DMS153 (cell line): ENCODE data around the gene TPD52L2.
"Not testable (repeated sequence)": the region's sequence is repeated elsewhere in the genome, so short reads cannot be mapped to it uniquely, and the experiment has no call there.

Experiments
- DNase-seq: peaks from one replicate; lab custom pipeline; 2025; lab: John Stamatoyannopoulos, UW

Gene TPD52L2

DNA sequence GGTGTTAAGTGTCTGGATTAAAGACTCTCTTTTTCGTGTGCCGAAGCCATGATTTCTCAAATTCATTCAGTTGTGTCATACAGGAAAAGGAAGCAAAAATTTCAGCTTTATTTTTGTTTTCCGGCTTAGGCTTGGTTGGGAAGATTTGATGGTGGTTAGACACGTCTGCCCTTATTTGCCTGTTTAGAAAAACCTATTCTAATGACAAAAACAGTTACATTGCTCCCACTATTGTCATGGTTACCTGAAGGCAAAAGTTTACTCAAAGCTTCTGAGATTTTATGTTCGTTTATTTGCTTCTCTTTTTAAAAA is 30.8 kb downstream of the TPD52L2 start:
- no peak for DNase-seq

DNA sequence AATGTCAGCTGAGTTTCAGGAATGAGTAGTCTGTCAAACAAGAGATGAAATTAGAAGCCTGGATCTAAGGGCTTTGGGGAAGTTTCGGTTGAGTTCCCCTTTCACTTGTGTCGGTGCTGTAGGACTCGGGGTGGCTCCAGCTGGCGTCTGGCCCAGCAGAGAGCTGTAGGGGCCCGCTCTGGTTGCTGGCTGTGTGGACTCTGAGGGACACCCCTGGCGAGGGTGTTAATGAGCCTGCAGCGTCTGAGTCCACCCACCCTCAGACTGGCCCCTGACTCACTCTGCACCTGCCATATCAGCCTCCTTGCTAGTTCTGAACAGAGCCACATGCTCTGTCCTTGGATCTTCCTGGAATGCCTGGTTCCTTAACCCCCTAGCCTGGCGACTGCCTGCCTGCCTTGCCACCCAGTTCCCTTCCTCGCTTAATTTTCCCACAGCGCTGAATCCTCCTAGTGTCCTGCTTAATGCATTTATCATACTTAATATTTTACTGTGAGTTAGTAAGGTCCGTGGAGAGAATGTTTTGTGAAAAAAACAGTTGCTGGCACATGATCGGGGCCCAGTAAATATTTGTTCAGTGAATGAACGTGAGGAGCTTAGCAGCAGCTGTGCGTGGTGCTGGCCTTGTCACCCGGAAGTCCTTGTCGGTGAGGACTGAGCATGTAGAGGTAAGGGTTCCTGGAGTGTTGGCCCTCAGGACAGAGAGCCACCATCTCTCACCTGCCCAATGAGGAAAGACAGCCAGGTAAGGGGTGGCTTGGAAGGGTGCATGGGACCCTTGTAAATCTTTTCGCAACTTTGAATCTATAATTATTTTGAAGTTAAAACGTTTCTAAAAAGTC is 31.4 kb downstream of the TPD52L2 start:
- peak; percentile 72 for DNase-seq

- no peak for DNase-seq
These were observed 33.0 kb downstream of the TPD52L2 start for GRCh38 chr20:63897978-63898561.

DNA sequence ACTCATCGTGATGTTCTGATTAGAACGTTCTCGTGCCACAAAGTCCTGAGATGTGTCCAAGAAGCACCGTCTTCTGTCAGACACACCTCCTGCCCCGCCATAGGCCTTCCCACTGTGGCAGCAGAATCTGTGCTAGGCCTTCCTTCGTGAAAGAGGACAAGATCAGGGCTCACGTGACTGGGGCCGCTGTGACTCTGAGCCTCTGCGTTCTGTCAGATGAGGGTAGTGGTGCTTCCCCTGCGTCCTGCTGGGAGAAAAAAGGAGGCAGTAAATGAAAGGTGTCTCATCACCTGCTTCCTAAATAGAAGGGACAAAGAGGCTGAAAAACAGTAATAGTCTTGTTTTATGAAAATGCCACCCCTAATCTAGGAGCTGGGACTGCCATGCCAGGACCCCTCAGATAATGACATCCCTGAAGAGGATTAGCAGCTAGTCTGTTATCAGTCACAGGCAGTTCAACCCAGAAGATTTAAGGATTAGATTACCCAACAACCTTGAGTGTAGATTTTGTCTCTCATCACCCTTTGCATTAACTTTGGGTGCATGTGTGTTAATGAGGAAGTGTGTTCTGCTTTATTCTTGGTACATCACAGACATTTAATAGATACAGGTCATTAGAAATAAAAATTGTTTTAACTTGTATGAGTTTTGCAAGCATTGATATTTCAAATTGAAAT is 34.0 kb downstream of the TPD52L2 start:
- DNase-seq: no peak

- no peak for DNase-seq
These were observed 35.3 kb downstream of the TPD52L2 start for GRCh38 chr20:63900413-63900812.

GRCh38 chr20:63903796-63904561 is 38.9 kb downstream of the TPD52L2 start:
- DNase-seq: no peak

DNA sequence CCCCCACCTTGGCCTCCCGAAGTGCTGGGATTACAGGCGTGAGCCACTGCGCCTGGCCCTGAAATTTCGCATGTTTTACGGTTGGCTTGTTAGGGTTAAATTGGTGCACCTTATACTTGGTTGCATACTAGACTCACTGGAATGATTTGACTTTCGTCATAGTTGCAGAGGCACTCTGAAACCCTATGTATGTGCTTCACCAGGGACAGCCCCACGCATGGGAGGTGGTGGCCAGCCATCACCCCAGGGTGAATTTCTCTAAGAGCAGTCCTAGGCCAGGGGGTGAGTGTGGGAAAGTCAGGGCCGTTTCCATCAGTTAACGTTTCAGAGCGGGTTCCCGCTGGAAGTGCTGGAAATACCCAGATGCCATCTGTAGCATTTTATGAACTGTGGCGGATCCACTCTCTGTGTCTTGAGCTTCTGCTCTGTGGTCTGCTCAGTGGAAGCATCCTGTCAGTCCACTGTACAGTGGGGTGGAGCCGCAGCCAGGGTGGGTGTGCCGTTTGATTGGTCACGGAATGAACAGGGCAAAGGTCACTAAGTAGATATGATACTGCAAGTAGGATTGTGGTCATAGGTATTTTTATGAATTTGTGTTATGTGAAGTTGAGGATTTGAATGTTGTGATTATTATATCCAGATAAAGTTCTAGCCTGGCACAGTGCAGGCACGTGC is 43.1 kb downstream of the TPD52L2 start:
- DNase-seq: no peak

- no peak for DNase-seq
These were observed 46.1 kb downstream of the TPD52L2 start for GRCh38 chr20:63911176-63911575.

GRCh38 chr20:63913768-63914167 is 48.7 kb downstream of the TPD52L2 start:
- no peak for DNase-seq

DNA sequence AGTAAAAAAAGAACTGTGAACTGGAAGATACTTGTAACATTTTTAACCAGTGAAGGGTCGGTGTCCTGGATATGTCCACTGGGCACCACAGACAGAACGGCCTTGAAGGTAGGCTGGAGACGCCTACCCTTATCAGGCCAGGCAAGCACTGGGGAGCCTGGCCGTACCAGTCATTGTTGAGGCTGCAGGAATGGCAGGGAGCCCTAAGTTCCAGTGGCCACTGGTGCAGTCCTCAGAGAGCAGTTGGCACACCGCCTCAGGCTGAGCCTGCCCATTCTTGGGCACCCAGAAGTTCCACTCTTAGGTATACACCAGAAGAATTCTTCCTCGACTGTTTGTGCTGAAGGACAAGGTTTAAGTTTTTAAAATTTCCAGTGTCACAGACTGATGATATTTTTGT is 50.4 kb downstream of the TPD52L2 start:
- no peak for DNase-seq

DNA sequence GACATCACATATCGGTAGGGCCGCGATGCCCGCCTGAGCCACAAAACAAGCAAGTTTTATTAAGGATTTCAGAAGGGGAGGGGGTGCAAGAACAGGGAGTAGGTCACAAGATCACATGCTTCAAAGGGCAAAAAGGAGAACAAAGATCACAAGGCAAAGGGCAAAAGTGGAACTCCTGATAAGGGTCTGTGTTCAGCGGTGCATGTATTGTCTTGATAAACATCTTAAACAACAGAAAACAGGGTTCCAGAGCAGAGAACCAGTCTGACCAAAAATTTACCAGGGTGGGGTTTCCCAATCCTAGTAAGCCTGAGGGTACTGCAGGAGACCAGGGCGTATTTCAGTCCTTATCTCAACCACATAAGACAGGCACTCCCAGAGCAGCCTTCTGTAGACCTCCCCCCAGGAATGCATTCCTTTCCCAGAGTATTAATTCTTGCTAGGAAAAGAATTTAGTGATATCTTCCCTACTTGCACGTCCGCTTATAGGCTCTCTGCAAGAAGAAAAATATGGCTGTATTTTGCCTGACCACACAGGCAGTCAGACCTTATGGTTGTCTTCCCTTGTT is 51.4 kb downstream of the TPD52L2 start:
- not testable (repeated sequence) for DNase-seq

GRCh38 chr20:63917811-63918210 is 52.7 kb downstream of the TPD52L2 start:
- DNase-seq: no peak

DNA sequence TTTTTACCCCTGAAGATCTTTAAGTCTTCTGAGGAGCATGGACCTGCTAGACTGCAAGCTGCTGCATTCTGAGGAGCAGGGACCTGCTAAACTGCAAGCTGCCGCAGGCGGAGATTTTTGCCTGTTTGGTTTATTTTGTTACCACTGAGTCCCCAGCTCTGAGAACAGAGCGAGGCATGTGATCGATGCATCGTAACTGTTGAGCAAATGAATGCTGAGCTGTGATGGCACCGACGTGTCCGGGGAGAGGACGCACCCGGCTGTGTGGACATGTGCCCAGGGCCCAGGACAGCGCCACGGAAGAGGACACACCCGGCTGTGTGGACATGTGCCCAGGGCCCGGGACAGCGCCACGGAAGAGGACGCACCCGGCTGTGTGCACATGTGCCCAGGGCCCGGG is 54.1 kb downstream of the TPD52L2 start:
- no peak for DNase-seq

- no peak for DNase-seq
These were observed 55.2 kb downstream of the TPD52L2 start for GRCh38 chr20:63920226-63920625.

- no peak for DNase-seq
These were observed 58.6 kb downstream of the TPD52L2 start for GRCh38 chr20:63923651-63924050.

DNA sequence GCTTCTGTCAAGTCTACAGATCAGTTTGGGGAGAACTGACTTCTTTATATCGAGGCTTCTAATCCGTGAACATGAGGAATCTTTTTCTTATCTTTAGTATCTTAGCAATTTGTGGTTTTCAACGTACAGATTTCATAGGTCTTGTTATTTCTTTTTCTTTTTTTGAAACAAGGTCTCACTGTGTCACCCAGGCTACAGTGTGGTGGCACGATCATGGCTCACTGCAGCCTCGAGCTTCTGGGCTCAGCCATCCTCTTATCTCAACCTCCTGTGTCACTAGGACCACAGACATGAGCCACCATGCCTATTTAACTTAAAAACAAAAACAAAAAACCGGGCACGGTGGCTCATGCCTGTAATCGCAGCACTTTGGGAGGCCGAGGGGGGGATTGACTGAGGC is 59.2 kb downstream of the TPD52L2 start:
- no peak for DNase-seq

DNA sequence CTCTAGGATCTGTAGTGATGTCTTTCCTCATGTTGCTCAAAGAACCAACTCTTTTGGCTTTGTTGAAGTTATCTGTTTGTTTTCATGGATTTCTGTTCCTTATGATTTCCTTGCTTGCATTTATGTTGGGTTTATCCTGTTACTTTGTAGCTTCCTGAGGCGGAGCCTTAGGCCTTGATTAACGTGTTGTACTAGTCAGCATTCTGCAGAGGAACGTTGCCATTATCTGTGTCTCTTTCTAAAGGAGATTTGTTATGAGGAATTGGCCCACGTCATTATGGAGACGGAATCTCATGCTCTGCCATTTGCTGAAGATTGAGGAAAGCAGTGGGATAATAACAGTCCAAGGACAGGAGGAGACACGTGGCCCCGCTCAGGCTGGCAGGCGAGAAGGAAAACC is 61.2 kb downstream of the TPD52L2 start:
- DNase-seq: no peak

- DNase-seq: no peak
These were observed 64.0 kb downstream of the TPD52L2 start for GRCh38 chr20:63929071-63929470.

GRCh38 chr20:63929473-63929883 is 64.4 kb downstream of the TPD52L2 start:
- DNase-seq: not testable (repeated sequence)

- DNase-seq: no peak
These were observed 66.0 kb downstream of the TPD52L2 start for GRCh38 chr20:63930971-63931553.

DNA sequence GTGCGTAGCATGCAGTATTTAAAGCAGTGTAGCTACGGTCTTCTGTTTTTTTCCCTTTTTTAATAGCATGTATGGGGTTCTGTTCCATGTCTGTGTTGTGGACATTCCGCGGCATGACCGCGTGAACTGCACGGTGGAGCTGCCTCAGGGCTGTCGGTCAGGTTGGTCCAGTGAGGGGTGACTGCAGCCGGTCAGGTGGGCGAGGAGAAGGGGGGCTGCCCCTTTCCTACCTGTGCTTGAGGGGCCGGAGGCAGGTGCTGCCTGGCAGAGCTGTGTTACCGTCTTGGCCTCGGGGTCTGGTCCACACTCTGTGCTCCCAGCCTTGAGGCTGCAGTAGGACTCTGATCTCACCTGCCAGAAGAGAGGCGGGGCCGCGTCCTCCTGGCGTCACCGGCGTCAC is 66.7 kb downstream of the TPD52L2 start:
- no peak for DNase-seq
